Ishikawa (cell line): ENCODE results near the gene NUP214.

Experiments
- RAD21 ChIP-seq: IDR thresholded peaks from 2 replicates; pipeline ENCODE4 v1.6.1; 2012; ENCODE audit warnings: low read depth
- TF ChIP-seq, protein P1 (sequence below): IDR thresholded peaks from 2 replicates; pipeline ENCODE4 v1.6.1; 2012

DNA sequence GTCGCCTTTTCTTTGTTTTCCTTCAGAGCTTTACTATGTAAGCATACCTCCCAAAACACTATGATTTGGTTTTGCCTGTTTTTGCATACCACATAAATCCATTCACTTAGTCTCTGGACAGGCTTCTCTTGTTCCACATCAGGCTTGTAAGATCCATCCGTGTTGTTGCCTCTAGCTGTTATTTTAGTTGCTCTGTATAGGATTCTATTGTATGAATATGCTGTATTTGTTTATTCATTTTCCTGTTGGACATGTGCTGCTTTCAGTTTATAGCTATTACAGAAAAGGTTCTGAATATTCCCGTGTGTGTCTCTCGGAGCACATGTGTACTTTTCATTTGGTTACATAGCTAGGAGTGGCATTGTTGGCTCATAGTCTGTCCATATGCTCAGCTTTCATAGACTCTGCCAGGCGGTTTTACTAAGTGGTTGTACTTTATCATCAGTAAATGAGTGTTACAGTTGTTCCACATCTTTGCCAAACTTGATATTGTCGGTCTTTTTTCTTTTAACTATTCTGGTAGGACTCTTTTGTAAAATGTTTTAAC is 41.8 kb downstream of the NUP214 start:
- TF ChIP-seq, protein P1, sequence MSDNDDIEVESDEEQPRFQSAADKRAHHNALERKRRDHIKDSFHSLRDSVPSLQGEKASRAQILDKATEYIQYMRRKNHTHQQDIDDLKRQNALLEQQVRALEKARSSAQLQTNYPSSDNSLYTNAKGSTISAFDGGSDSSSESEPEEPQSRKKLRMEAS, result no peak
- TF ChIP-seq RAD21, result no peak
